Ovary (tissue), 3 donors: ENCODE results near the gene SHISA9.

ENCODE experiments used
- EP300 ChIP-seq: sonication (generic); formaldehyde crosslinking; IDR thresholded peaks from one replicate; pipeline ENCODE4 v1.6.1; 2017; ENCODE audit warnings: antibody characterized with exemption
- POLR2A ChIP-seq: fragments of 450-650 bp; IDR thresholded peaks from one replicate; pipeline ENCODE4 v1.6.1; 2017; ENCODE audit warnings: antibody characterized with exemption, mild to moderate bottlenecking, moderate library complexity
- TF ChIP-seq, protein P1 (sequence below), 3 donors: fragments of 450-650 bp in 2 of 3; fragments of 200-600 bp in 1 of 3; IDR thresholded peaks; one replicate each; pipeline versions ENCODE4 v1.5.1 to v1.8.0; 2016 to 2022; ENCODE audit warnings: antibody characterized with exemption in 3 of 3, mild to moderate bottlenecking in 1 of 3
- donor health status: DM: no; HTN: no; CAD: no.

- TF ChIP-seq, protein P1, sequence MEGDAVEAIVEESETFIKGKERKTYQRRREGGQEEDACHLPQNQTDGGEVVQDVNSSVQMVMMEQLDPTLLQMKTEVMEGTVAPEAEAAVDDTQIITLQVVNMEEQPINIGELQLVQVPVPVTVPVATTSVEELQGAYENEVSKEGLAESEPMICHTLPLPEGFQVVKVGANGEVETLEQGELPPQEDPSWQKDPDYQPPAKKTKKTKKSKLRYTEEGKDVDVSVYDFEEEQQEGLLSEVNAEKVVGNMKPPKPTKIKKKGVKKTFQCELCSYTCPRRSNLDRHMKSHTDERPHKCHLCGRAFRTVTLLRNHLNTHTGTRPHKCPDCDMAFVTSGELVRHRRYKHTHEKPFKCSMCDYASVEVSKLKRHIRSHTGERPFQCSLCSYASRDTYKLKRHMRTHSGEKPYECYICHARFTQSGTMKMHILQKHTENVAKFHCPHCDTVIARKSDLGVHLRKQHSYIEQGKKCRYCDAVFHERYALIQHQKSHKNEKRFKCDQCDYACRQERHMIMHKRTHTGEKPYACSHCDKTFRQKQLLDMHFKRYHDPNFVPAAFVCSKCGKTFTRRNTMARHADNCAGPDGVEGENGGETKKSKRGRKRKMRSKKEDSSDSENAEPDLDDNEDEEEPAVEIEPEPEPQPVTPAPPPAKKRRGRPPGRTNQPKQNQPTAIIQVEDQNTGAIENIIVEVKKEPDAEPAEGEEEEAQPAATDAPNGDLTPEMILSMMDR (IDR thresholded peaks at IDR 0.05): no peak
- no peak for TF ChIP-seq EP300
- TF ChIP-seq POLR2A: no peak
Observed at GRCh38 chr16:13234999-13235398, 333.6 kb downstream of the SHISA9 start.
